ENCODE measurements around the gene COL12A1.
"Not testable (repeated sequence)": the region's sequence is repeated elsewhere in the genome, so short reads cannot be mapped to it uniquely, and the experiment has no call there.

Gene COL12A1

GRCh38 chr6:75206576-75207342 lies 906 bp upstream of the COL12A1 start:
- peak overlapping the region; percentile 75; the same call in 1 of the 2 replicates for H3K9ac ChIP-seq (ENCODE audit: low read depth, low read length)
- H3K36me3 ChIP-seq (ENCODE audit: insufficient read depth, low read length), result no peaks in the 10 kb centered on the region
- H3K9me3 ChIP-seq (ENCODE audit: control insufficient read depth, insufficient read depth, low read length), result no peaks in the 10 kb centered on the region
- H3K4me1 ChIP-seq (ENCODE audit: insufficient read depth, low read length), result peaks cover 7% of the 10 kb centered on the region; the same call in 1 of the 2 replicates

GRCh38 chr6:75204959-75205775 lies 686 bp downstream of the COL12A1 start:
- Histone ChIP-seq H3K9ac (ENCODE audit: low read depth, low read length) (peak overlapping the region; percentile 75), H3K36me3 (ENCODE audit: insufficient read depth, low read length) (no peaks in the 10 kb centered on the region), H3K4me1 (ENCODE audit: insufficient read depth, low read length) (0 out of 2 replicates have a peak, but pooled peaks cover 6% of the 10 kb centered on the region), H3K9me3 (ENCODE audit: control insufficient read depth, insufficient read depth, low read length) (no peaks in the 10 kb centered on the region)

- peak overlapping the region; percentile 75 for H3K9ac ChIP-seq (ENCODE audit: low read depth, low read length)
- H3K9me3 ChIP-seq (ENCODE audit: control insufficient read depth, insufficient read depth, low read length), result no peaks in the 10 kb centered on the region
- H3K4me1 ChIP-seq (ENCODE audit: insufficient read depth, low read length), result 0 out of 2 replicates have a peak, but pooled peaks cover 6% of the 10 kb centered on the region
- no peaks in the 10 kb centered on the region for H3K36me3 ChIP-seq (ENCODE audit: insufficient read depth, low read length)
Observed at GRCh38 chr6:75204217-75204958, 1.5 kb downstream of the COL12A1 start.

- Histone ChIP-seq H3K9me3 (ENCODE audit: control insufficient read depth, insufficient read depth, low read length) (no peaks in the 10 kb centered on the region), H3K9ac (ENCODE audit: low read depth, low read length) (no peak overlapping the region), H3K36me3 (ENCODE audit: insufficient read depth, low read length) (no peaks in the 10 kb centered on the region), H3K4me1 (ENCODE audit: insufficient read depth, low read length) (0 out of 2 replicates have a peak, but pooled peaks cover 6% of the 10 kb centered on the region)
Observed at GRCh38 chr6:75203721-75204120, 2.1 kb downstream of the COL12A1 start.

GRCh38 chr6:75202676-75203131 lies 3.1 kb downstream of the COL12A1 start:
- Histone ChIP-seq H3K4me1 (ENCODE audit: insufficient read depth, low read length) (0 out of 2 replicates have a peak, but pooled peaks cover 6% of the 10 kb centered on the region), H3K36me3 (ENCODE audit: insufficient read depth, low read length) (no peaks in the 10 kb centered on the region), H3K9ac (ENCODE audit: low read depth, low read length) (peak overlapping the region; percentile 52; the same call in 1 of the 2 replicates), H3K9me3 (ENCODE audit: control insufficient read depth, insufficient read depth, low read length) (no peaks in the 10 kb centered on the region)

- Histone ChIP-seq H3K9ac (ENCODE audit: low read depth, low read length) (peak overlapping the region; percentile 52; the same call in 1 of the 2 replicates), H3K9me3 (ENCODE audit: control insufficient read depth, insufficient read depth, low read length) (no peaks in the 10 kb centered on the region), H3K4me1 (ENCODE audit: insufficient read depth, low read length) (0 out of 2 replicates have a peak, but pooled peaks cover 6% of the 10 kb centered on the region), H3K36me3 (ENCODE audit: insufficient read depth, low read length) (no peaks in the 10 kb centered on the region)
Observed at GRCh38 chr6:75201901-75202672, 3.8 kb downstream of the COL12A1 start.

GRCh38 chr6:75201021-75201420 lies 4.8 kb downstream of the COL12A1 start:
- Histone ChIP-seq H3K9me3 (ENCODE audit: control insufficient read depth, insufficient read depth, low read length) (no peaks in the 10 kb centered on the region), H3K36me3 (ENCODE audit: insufficient read depth, low read length) (no peaks in the 10 kb centered on the region), H3K9ac (ENCODE audit: low read depth, low read length) (no peak overlapping the region), H3K4me1 (ENCODE audit: insufficient read depth, low read length) (0 out of 2 replicates have a peak, but pooled peaks cover 6% of the 10 kb centered on the region)

- 0 out of 2 replicates have a peak, but pooled peaks cover 6% of the 10 kb centered on the region for H3K4me1 ChIP-seq (ENCODE audit: insufficient read depth, low read length)
- no peaks in the 10 kb centered on the region for H3K9me3 ChIP-seq (ENCODE audit: control insufficient read depth, insufficient read depth, low read length)
- no peak overlapping the region for H3K9ac ChIP-seq (ENCODE audit: low read depth, low read length)
- H3K36me3 ChIP-seq (ENCODE audit: insufficient read depth, low read length), result no peaks in the 10 kb centered on the region
Observed at GRCh38 chr6:75199889-75200288, 6.0 kb downstream of the COL12A1 start.

- Histone ChIP-seq H3K9ac (ENCODE audit: low read depth, low read length) (no peak overlapping the region), H3K4me1 (ENCODE audit: insufficient read depth, low read length) (no peaks in the 10 kb centered on the region), H3K36me3 (ENCODE audit: insufficient read depth, low read length) (no peaks in the 10 kb centered on the region), H3K9me3 (ENCODE audit: control insufficient read depth, insufficient read depth, low read length) (no peaks in the 10 kb centered on the region)
Observed at GRCh38 chr6:75196081-75196687, 9.7 kb downstream of the COL12A1 start.

GRCh38 chr6:75188221-75188925 lies 17.5 kb downstream of the COL12A1 start:
- H3K36me3 ChIP-seq (ENCODE audit: insufficient read depth, low read length), result no peaks in the 10 kb centered on the region; the same call in 1 of the 2 replicates
- no peaks in the 10 kb centered on the region for H3K9me3 ChIP-seq (ENCODE audit: control insufficient read depth, insufficient read depth, low read length)
- H3K9ac ChIP-seq (ENCODE audit: low read depth, low read length), result no peak overlapping the region
- H3K4me1 ChIP-seq (ENCODE audit: insufficient read depth, low read length), result no peaks in the 10 kb centered on the region

- H3K9me3 ChIP-seq (ENCODE audit: control insufficient read depth, insufficient read depth, low read length); H3K4me1 ChIP-seq (ENCODE audit: insufficient read depth, low read length); H3K9ac ChIP-seq (ENCODE audit: low read depth, low read length); H3K36me3 ChIP-seq (ENCODE audit: insufficient read depth, low read length): not testable (repeated sequence)
Observed at GRCh38 chr6:75186581-75186980, 19.3 kb downstream of the COL12A1 start.

GRCh38 chr6:75183099-75183541 lies 22.7 kb downstream of the COL12A1 start:
- Histone ChIP-seq H3K9me3 (ENCODE audit: control insufficient read depth, insufficient read depth, low read length) (no peaks in the 10 kb centered on the region), H3K4me1 (ENCODE audit: insufficient read depth, low read length) (no peaks in the 10 kb centered on the region), H3K9ac (ENCODE audit: low read depth, low read length) (no peak overlapping the region), H3K36me3 (ENCODE audit: insufficient read depth, low read length) (no peaks in the 10 kb centered on the region)

- no peaks in the 10 kb centered on the region for H3K36me3 ChIP-seq (ENCODE audit: insufficient read depth, low read length)
- H3K9me3 ChIP-seq (ENCODE audit: control insufficient read depth, insufficient read depth, low read length), result no peaks in the 10 kb centered on the region
Observed at GRCh38 chr6:75180864-75181263, 25.0 kb downstream of the COL12A1 start.

More at GRCh38 chr6:75180864-75181263, 25.0 kb downstream of the COL12A1 start:
- no peak overlapping the region for H3K9ac ChIP-seq (ENCODE audit: low read depth, low read length)
- no peaks in the 10 kb centered on the region for H3K4me1 ChIP-seq (ENCODE audit: insufficient read depth, low read length)

Data from ES-I3 (cell line).